HG03460 (cell line): ENCODE measurements around the gene ATG4C.

Experiments
- ATAC-seq: cut with Tn5 transposase; IDR thresholded peaks from one replicate; pipeline ENCODE4 v1.9.1; 2021; ENCODE audit not compliant: unreplicated experiment

ATG4C gene

DNA sequence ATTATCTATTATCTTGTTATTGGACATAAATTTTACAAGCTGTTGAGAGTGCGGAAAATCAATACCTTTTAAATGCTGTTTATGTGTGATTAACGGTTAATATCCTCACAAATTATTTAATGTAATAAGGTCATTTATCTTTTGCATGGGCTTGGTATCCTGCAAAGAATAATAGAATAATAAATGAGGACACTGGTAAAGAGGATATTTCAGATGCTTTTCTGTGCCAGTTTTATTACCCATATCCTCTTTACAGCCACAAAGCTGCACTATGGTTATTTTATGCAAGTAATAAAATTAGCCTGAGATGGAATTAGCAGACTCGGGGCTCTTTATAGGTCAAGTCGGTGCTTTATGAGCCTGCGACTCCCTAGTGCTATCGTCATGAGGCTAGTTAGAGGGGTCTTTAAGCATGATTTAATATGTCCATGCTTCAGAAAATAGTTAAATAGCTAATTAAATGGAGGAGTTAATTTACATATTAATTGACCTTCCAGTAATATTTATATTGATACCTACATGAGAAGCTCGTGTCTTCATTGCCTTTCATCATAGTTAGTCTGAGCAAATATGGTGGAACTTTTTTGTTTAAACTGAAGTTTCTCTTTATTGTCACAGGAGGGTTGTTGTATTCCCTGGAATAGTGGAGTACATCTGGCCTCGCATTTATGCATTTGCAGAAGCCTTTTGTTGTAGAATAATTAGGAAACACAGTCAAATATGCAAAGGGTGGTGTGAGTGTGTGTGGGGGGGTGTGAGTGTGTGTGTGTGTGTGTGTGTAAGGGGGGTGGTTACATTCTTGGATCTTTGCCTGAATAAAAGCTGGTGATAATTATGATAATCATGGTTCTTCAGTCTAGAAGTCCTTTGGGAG, 120.3 kb downstream of the ATG4C start:
- no peak for ATAC-seq

DNA sequence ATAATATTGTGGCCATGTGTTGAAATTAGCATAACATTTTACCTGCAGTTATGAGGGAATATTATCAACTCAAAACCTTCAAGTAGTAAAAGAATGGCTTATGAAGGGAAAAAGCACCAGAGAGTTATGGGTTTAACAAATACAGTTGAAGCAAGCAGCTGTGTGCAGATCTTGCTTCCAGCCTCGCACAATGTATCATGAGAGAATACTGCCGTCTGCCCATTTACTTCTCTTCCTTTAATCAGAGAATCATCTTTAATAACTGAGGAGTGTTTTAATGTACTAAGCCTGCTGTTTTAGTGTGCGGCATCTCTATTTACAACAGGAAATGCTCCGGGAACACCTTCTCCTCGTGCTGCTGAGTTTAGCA, 120.9 kb downstream of the ATG4C start:
- ATAC-seq = no peak

DNA sequence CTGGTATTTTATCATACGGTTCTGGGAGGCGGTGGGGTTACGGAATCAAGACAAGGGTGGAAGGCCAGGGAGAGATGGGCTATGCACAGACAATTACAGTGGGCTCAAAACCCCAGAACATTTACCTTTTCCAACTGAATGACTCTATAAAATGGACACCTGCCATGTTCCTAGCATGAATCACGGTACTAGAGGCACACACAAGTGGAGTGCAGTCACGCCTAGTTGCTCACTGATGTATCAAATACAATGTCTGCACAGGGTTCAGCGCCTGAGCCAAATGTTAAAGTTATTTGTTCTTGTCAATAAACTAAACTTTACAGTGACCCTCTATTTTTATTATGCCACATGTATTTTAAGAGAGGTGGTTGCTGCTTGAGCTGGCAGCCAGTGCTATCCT, 121.4 kb downstream of the ATG4C start:
- no peak for ATAC-seq

DNA sequence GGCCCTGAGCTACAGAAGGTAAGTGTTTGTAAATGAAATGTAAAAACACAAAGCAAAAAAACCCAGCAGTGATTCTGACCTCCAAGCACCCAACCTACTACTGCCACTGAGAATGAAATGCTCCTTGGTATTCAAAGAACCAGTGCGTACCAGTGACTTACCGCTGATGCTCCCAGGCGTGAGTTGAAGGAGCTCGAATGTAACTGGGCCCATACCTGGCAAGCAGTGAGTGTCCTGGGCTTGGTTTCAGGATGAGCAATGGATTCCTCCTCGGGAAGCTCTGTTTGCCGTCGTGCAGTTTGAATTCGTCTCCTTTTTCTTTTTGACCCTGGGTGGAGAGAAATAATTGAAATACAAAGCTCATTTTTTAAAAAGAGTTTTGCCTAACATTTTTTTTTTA, 121.9 kb downstream of the ATG4C start:
- ATAC-seq = no peak

DNA sequence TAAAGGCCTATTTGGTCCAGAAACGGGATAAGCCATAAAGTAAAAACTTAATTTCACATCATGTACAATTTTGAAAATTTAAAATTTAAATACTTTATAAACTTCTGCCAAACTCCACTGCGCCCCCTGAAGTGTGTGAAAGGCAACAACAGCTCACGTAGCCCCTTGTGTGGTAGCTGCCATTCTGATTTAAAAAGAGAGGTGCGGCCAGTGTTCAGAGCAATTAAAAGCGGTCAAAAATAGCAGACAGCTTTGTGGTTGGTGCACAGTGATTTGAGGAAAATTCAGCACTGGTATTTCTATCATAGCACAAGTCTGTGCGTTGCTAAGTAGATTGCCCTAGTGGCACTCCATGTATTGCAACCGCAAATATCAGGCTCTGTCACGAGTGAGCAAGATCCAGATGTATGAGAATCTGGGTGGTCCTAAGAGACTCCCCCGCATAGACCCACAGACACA, 122.5 kb downstream of the ATG4C start:
- ATAC-seq = no peak

DNA sequence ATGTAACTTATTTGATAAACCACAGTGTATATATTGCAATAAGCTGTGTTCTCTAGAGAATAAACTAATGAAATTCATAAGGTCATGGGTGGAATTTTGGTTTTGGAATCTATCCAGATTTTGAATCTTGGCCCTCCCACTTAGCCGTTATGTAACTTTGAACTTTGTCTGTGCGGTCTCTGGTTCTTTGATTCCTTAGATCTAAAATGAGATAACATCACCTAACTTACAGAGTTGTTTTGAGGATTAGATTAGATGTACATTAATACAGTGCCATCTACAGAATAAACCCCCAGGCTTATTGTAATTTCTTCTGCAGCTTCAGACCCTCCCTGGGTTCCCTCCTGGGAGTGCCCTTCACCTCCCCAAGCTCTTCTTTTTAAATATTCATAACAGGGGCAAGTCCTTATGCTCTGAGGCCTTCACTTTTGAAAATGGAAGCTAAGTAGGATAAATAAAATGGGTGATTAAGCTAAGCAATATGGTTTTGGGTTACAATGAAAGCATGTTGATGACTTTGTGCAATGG, 124.3 kb downstream of the ATG4C start:
- ATAC-seq = no peak

DNA sequence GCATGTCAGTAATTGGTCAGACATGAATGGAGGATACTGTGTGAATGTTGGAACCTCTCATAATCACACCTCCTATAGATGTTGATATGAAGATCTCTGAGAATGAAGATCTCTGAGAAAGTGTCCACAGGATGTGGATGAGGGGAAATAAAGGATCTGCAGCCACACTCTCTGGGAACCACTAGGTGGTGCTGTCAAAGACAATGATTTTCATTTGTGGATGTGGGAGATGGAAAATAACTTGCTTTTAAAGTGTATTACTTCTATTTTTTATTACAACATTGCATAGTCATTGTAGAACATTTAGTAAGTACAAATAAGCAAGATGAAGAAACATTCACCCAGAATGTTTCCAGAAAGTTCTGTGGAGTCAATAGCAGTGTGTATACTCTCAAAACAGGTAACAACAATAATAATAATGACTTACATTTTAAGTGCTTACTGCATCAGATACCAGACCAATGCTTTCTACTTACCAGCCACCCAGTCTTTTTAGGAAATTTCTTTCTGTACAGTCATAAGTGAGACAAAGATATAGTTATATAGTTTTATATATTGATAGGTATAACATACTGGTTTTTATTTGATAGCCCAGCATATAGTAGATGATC, 128.2 kb downstream of the ATG4C start:
- no peak for ATAC-seq
